Hepatocyte (in vitro differentiated cells): Measurements from ENCODE around the gene GAP43.

Experiments
- CTCF ChIP-seq: fragments of 200-600 bp; sonication (generic); IDR thresholded peaks from 2 replicates; pipeline ENCODE4 v1.5.1; 2016; ENCODE audit warnings: antibody characterized with exemption, mild to moderate bottlenecking; ENCODE audit not compliant: poor library complexity
- EZH2phosphoT487 ChIP-seq: fragments of 200-600 bp; sonication (generic); IDR thresholded peaks from one replicate; pipeline ENCODE4 v1.6.1; 2018; ENCODE audit warnings: antibody characterized with exemption, mild to moderate bottlenecking, low read depth, moderate library complexity; ENCODE audit not compliant: unreplicated experiment, severe bottlenecking

- TF ChIP-seq CTCF (no peak), EZH2phosphoT487 (no peak)
Observed at GRCh38 chr3:115617591-115617990, 5.7 kb upstream of the GAP43 start.
